ENCODE results near the gene SERPIND1. TPM values are rescaled to one million over a fixed set of nuclear protein-coding genes. Genes with fewer than 3 reads are reported as not detected.

Gene SERPIND1
- total RNA-seq, 1 donor from 2014 or later: 0.18 TPM

DNA sequence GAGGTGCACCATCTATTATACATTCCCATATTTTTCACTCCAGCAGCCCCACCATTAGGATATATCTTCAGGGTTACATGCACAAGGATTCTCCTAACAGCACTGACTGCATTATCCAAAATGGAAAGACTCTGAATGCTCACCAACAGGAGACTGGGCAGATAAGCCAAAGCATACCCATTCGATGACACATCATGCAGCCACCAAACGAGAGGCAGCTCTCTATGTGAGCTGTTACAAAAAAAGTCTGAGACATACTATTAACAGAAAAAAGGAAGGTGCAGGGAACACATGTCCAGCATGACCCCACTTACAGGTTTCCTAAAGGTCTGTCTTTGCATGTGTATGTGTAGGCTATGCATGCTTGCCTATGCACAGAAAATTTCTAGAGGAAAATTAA lies 12.4 kb upstream of the SERPIND1 start:
- Mint-ChIP-seq H3K27me3 (ENCODE audit: unreplicated experiment) (no peaks in the 10 kb centered on the region), H3K4me3 (ENCODE audit: unreplicated experiment) (no peak overlapping the region), H3K36me3 (ENCODE audit: low read depth, unreplicated experiment) (peaks cover 21% of the 10 kb centered on the region), H3K9me3 (ENCODE audit: unreplicated experiment) (no peaks in the 10 kb centered on the region), H3K4me1 (ENCODE audit: unreplicated experiment) (peaks cover 6% of the 10 kb centered on the region), H3K27ac (ENCODE audit: unreplicated experiment) (no peak overlapping the region)
- no peak for DNase-seq (ENCODE audit: low spot score)
- TF ChIP-seq, protein P1, sequence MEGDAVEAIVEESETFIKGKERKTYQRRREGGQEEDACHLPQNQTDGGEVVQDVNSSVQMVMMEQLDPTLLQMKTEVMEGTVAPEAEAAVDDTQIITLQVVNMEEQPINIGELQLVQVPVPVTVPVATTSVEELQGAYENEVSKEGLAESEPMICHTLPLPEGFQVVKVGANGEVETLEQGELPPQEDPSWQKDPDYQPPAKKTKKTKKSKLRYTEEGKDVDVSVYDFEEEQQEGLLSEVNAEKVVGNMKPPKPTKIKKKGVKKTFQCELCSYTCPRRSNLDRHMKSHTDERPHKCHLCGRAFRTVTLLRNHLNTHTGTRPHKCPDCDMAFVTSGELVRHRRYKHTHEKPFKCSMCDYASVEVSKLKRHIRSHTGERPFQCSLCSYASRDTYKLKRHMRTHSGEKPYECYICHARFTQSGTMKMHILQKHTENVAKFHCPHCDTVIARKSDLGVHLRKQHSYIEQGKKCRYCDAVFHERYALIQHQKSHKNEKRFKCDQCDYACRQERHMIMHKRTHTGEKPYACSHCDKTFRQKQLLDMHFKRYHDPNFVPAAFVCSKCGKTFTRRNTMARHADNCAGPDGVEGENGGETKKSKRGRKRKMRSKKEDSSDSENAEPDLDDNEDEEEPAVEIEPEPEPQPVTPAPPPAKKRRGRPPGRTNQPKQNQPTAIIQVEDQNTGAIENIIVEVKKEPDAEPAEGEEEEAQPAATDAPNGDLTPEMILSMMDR (IDR thresholded peaks at IDR 0.05; ENCODE audit: unreplicated experiment): no peak

DNA sequence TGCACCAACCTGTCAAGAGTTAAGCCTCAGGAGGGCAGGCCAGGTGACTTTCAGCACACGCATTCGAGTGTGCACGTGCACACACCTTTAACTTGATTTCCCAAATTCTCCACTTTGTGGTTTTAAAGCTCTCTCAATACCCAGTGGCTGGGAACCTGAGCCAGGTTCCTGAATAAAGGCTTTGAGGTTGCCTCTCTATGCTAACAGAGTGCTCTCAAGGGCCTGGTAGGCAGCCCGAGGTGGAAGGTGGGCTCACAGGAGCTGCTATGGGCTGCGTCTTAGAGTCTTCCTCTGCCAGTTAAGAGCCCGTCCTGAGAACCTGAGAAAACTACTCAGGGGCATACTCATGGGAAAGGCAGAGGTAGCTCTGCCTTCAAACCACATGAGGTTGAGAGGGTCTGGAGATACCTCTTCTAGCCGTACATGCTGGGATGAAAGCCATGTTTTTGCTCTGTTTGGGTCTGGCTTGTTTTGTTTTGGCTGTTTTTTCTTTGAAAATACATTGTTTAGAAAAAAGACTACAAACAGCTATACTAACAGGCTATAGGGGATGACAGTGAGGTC lies 11.6 kb upstream of the SERPIND1 start:
- Mint-ChIP-seq H3K4me3 (ENCODE audit: unreplicated experiment) (no peak overlapping the region), H3K9me3 (ENCODE audit: unreplicated experiment) (no peaks in the 10 kb centered on the region), H3K27me3 (ENCODE audit: unreplicated experiment) (no peaks in the 10 kb centered on the region), H3K27ac (ENCODE audit: unreplicated experiment) (no peak overlapping the region), H3K4me1 (ENCODE audit: unreplicated experiment) (peaks cover 6% of the 10 kb centered on the region), H3K36me3 (ENCODE audit: low read depth, unreplicated experiment) (peaks cover 17% of the 10 kb centered on the region)
- DNase-seq (ENCODE audit: low spot score): no peak
- TF ChIP-seq, protein P1 (IDR thresholded peaks at IDR 0.05; ENCODE audit: unreplicated experiment): no peak

DNA sequence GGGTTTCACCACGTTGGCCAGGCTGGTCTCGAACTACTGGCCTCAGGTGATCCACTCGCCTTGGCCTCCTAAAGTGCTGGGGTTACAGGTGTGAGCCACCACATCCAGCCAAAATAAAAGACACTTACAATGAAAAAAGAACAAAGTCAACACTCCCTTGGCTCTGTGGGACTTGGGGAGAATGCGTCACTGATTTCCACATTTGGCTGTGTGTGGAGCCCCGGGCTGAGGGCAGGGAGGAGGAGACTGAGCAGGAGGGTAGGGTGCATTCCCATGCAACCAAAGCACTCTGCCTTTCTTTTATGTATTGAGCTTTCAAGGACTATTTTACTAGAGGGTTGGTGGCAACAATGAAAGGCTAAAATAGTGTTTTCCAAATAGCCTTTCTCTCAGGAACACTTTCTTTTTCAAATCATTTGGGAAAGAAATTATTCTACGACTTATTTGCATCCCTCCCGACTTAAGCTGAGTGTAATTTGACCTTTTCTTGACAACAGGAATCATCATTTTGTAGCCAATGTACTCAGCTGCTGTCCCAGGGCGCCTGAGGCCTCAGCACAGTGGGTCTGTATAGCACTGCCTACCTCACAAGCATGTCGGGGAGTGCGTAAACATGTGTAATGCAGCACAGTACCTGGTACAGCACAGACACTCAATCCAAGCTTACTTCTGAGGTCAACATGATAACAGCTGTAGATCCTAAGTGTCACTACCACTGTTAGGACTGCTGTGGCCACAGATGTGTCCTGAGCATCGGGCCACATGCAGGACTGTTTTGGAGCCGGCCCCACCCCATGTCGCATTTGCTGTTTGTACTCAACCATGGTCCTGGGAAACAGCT lies 10.1 kb upstream of the SERPIND1 start:
- no peak for DNase-seq (ENCODE audit: low spot score)
- Mint-ChIP-seq H3K36me3 (ENCODE audit: low read depth, unreplicated experiment) (peaks cover 20% of the 10 kb centered on the region), H3K9me3 (ENCODE audit: unreplicated experiment) (no peaks in the 10 kb centered on the region), H3K27me3 (ENCODE audit: unreplicated experiment) (no peaks in the 10 kb centered on the region), H3K4me1 (ENCODE audit: unreplicated experiment) (peaks cover 12% of the 10 kb centered on the region), H3K4me3 (ENCODE audit: unreplicated experiment) (peak overlapping the region; percentile 37), H3K27ac (ENCODE audit: unreplicated experiment) (no peak overlapping the region)
- TF ChIP-seq, protein P1 (IDR thresholded peaks at IDR 0.05; ENCODE audit: unreplicated experiment): no peak

DNA sequence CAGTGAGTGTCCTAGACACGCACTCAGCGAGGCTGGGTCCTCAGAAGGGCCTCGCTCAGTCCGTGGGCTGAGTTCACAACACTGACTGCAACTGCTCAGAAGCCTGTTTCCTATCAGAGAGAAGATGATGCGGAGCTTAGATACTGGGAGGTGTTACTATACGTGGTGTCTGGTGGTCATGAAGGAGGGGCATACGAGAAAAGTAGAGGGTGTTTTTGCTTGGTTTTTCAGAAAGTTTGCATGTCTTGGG lies 9.5 kb upstream of the SERPIND1 start:
- Mint-ChIP-seq H3K27me3 (ENCODE audit: unreplicated experiment) (no peaks in the 10 kb centered on the region), H3K9me3 (ENCODE audit: unreplicated experiment) (no peaks in the 10 kb centered on the region), H3K36me3 (ENCODE audit: low read depth, unreplicated experiment) (peaks cover 21% of the 10 kb centered on the region), H3K4me3 (ENCODE audit: unreplicated experiment) (no peak overlapping the region), H3K4me1 (ENCODE audit: unreplicated experiment) (peaks cover 15% of the 10 kb centered on the region), H3K27ac (ENCODE audit: unreplicated experiment) (no peak overlapping the region)
- DNase-seq (ENCODE audit: low spot score): no peak
- TF ChIP-seq, protein P1 (IDR thresholded peaks at IDR 0.05; ENCODE audit: unreplicated experiment): no peak

DNA sequence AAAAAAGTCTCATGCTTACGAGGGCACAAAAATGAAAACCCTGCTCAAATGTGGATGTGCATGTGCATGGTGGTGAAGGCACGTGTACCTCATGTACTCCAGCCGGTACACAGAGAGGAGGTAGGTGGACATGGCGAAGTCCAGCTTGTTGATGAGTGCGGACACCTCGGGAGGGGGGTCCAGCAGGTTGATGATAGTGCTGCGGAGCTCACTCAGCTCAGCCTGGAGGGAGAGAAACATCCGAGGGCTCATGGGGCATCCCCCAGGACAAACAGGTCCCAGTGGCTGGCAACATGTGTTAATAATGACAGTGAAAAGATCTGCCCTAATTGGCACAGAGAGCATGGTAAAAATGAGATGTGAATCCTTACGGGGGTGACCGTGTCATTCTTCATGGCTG lies 9.2 kb upstream of the SERPIND1 start:
- DNase-seq (ENCODE audit: low spot score): no peak
- Mint-ChIP-seq H3K36me3 (ENCODE audit: low read depth, unreplicated experiment) (peaks cover 21% of the 10 kb centered on the region), H3K4me1 (ENCODE audit: unreplicated experiment) (peaks cover 15% of the 10 kb centered on the region), H3K4me3 (ENCODE audit: unreplicated experiment) (no peak overlapping the region), H3K27ac (ENCODE audit: unreplicated experiment) (no peak overlapping the region), H3K9me3 (ENCODE audit: unreplicated experiment) (no peaks in the 10 kb centered on the region), H3K27me3 (ENCODE audit: unreplicated experiment) (no peaks in the 10 kb centered on the region)
- TF ChIP-seq, protein P1 (IDR thresholded peaks at IDR 0.05; ENCODE audit: unreplicated experiment): no peak
